Adipocyte (in vitro differentiated cells): ENCODE data around the gene CLIC6.

Experiments
- DNase-seq: peaks from one replicate; pipeline ENCODE4 v3.0.0-alpha.2; 2015; ENCODE audit warnings: low read depth
- H3K27me3 ChIP-seq: replicated peaks from 2 replicates; pipeline ENCODE4 v1.7.0; 2013; ENCODE audit warnings: mild to moderate bottlenecking, low read length, moderate library complexity; ENCODE audit not compliant: control insufficient read depth, insufficient read depth
- H3K36me3 ChIP-seq: 2 replicates; pipeline ENCODE4 v1.7.0; 2013; ENCODE audit warnings: low read length, mild to moderate bottlenecking, moderate library complexity; ENCODE audit not compliant: control insufficient read depth, insufficient read depth, severe bottlenecking
- H3K4me1 ChIP-seq: 2 replicates; pipeline ENCODE4 v1.7.0; 2013; ENCODE audit warnings: mild to moderate bottlenecking, low read length, moderate library complexity; ENCODE audit not compliant: control insufficient read depth, insufficient read depth
- H3K4me3 ChIP-seq: 2 replicates; pipeline ENCODE4 v1.7.0; 2013; ENCODE audit warnings: mild to moderate bottlenecking, low read length, moderate library complexity
- H3K9ac ChIP-seq: 2 replicates; pipeline ENCODE4 v1.7.0; 2013; ENCODE audit warnings: mild to moderate bottlenecking, low read length, moderate library complexity
- H3K9me3 ChIP-seq: 2 replicates; pipeline ENCODE4 v1.7.0; 2013; ENCODE audit warnings: mild to moderate bottlenecking, low read length, moderate library complexity; ENCODE audit not compliant: control insufficient read depth

CLIC6 gene

GRCh38 chr21:34754690-34755647 lies 86.2 kb downstream of the CLIC6 start:
- H3K4me1 ChIP-seq: no peaks in the 10 kb centered on the region
- H3K4me3 ChIP-seq: no peak overlapping the region
- no peak for DNase-seq
- no peak overlapping the region for H3K9ac ChIP-seq
- H3K9me3 ChIP-seq: no peaks in the 10 kb centered on the region
- no peaks in the 10 kb centered on the region for H3K27me3 ChIP-seq
- no peaks in the 10 kb centered on the region for H3K36me3 ChIP-seq

DNA sequence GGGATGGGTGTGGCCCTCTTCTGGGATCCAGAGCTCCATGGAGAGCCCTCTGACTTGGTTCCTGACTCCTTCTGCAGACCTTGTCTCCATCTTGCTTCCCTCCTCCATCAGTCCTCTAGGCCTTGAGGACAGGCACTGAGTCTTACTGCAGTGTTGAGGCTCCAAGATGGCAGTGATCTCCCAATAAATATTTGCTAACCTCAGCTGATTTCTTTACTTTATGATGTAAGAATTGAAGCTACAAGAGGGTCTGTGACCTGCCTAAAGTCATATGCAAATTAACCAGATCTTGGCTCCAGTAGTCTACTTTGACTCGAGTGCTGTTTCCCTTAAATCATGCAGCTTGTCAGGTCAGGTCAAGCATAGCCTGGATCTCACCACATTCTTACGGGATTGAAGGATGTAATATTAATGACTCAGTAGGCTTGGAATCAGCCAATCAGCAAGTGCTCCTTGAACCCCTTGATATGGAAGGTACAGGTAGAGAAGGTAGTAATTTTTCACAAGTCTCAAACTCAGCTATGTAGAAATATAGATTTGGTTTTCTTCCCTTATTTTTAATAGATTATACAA lies 93.0 kb downstream of the CLIC6 start:
- H3K36me3 ChIP-seq: no peaks in the 10 kb centered on the region
- no peak overlapping the region for H3K9ac ChIP-seq
- no peaks in the 10 kb centered on the region for H3K9me3 ChIP-seq
- no peak for DNase-seq
- H3K27me3 ChIP-seq: no peaks in the 10 kb centered on the region
- H3K4me3 ChIP-seq: no peak overlapping the region
- no peaks in the 10 kb centered on the region for H3K4me1 ChIP-seq

DNA sequence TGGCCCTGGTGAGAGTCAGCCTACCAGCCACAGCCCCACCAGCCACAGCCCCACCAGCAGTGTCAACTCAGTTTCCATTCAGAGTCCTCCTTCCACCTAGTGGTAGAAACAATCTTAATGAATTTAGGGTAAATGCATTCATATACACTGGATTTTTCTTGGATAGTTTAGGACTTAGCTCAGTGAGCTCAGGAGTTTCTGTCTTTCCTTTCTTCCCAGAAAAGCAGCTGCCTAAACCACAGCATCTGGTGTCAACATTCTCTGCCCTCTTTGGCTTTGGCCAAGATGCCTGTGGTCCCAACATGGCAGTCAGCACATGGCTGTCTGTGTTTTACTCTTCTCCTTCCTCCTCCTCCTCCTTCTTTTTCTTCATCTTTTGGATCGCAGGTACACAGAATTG lies 94.0 kb downstream of the CLIC6 start:
- Histone ChIP-seq H3K4me3 (no peak overlapping the region), H3K4me1 (no peaks in the 10 kb centered on the region), H3K36me3 (no peaks in the 10 kb centered on the region), H3K9me3 (no peaks in the 10 kb centered on the region), H3K9ac (no peak overlapping the region), H3K27me3 (no peaks in the 10 kb centered on the region)
- peak; percentile 29 for DNase-seq

- Histone ChIP-seq H3K4me3 (no peak overlapping the region), H3K27me3 (no peaks in the 10 kb centered on the region), H3K4me1 (no peaks in the 10 kb centered on the region), H3K9me3 (no peaks in the 10 kb centered on the region), H3K9ac (no peak overlapping the region), H3K36me3 (no peaks in the 10 kb centered on the region)
- no peak for DNase-seq
Measured at GRCh38 chr21:34764715-34765284, 96.0 kb downstream of the CLIC6 start.

DNA sequence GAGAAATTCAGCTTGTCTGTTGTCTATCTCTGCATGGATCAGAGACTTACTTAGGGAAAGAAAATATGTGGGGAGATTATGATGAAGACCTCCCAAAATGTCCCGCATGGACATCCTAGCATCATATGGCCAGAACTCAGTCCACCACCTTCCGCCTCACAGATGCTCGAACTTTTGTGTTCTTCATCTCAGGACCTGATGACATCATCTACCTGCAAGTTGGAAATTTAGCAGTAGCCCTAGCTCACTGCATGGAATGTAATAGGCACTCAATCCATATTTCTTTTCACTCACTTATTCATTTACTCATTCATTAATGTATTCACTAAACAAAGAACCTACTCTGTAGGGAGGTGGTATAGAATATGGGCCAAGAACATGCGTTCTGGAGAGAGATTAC lies 96.8 kb downstream of the CLIC6 start:
- H3K36me3 ChIP-seq: no peaks in the 10 kb centered on the region
- no peak for DNase-seq
- no peaks in the 10 kb centered on the region for H3K4me1 ChIP-seq
- no peak overlapping the region for H3K4me3 ChIP-seq
- no peak overlapping the region for H3K9ac ChIP-seq
- no peaks in the 10 kb centered on the region for H3K27me3 ChIP-seq
- H3K9me3 ChIP-seq: no peaks in the 10 kb centered on the region

GRCh38 chr21:34766862-34767261 lies 98.1 kb downstream of the CLIC6 start:
- Histone ChIP-seq H3K9me3 (no peaks in the 10 kb centered on the region), H3K27me3 (no peaks in the 10 kb centered on the region), H3K4me1 (peaks cover 6% of the 10 kb centered on the region), H3K9ac (no peak overlapping the region), H3K4me3 (no peak overlapping the region), H3K36me3 (no peaks in the 10 kb centered on the region)
- DNase-seq: no peak
